K562 (cell line): Measurements from ENCODE around the gene HRG. TPM values are rescaled to one million over a fixed set of nuclear protein-coding genes. Genes with fewer than 3 reads are reported as not detected.

Source experiments
- BRCA1 ChIP-seq, 2 experiments: fragments of 450-650 bp in 1 of 2; sonication (generic) in 1 of 2; formaldehyde crosslinking in 1 of 2; IDR thresholded peaks; 2 replicates each; pipeline versions ENCODE4 v1.5.0 to v1.6.1; 2017 to 2020; ENCODE audit warnings: mild to moderate bottlenecking in 1 of 2, missing genetic modification reagents in 1 of 2
- CAMTA2 ChIP-seq: fragments of 250-450 bp; sonication (Bioruptor Pico); conservative IDR thresholded peaks from 2 replicates; pipeline ENCODE4 v1.5.1; 2022
- CBFA2T2 ChIP-seq: fragments of 450-650 bp; conservative IDR thresholded peaks from 2 replicates; pipeline ENCODE4 v1.6.1; 2017; ENCODE audit warnings: mild to moderate bottlenecking
- CC2D1A ChIP-seq: fragments of 450-650 bp; IDR thresholded peaks from 2 replicates; pipeline ENCODE4 v1.6.1; 2017; ENCODE audit warnings: mild to moderate bottlenecking
- CEBPB ChIP-seq: fragments of 450-650 bp; IDR thresholded peaks from 2 replicates; pipeline ENCODE4 v1.6.1; 2016; ENCODE audit warnings: missing genetic modification characterization, missing compliant biosample characterization
- DPF2 ChIP-seq: fragments of 450-650 bp; IDR thresholded peaks from 2 replicates; pipeline ENCODE4 v1.6.1; 2016
- EHMT2 ChIP-seq: fragments of 450-650 bp; IDR thresholded peaks from 2 replicates; pipeline ENCODE4 v1.6.1; 2018; ENCODE audit warnings: antibody characterized with exemption
- FOXK2 ChIP-seq, 2 experiments: fragments of 450-650 bp; IDR thresholded peaks in 1 of 2; conservative IDR thresholded peaks in 1 of 2; 2 replicates each; pipeline ENCODE4 v1.6.1; 2016; ENCODE audit warnings: low read depth in 2 of 2, mild to moderate bottlenecking in 1 of 2
- HOXB6 ChIP-seq: fragments of 250-450 bp; sonication (Bioruptor Pico); IDR thresholded peaks from 2 replicates; pipeline ENCODE4 v1.5.1; 2022; ENCODE audit warnings: mild to moderate bottlenecking, borderline replicate concordance
- IFI16 ChIP-seq: fragments of 250-450 bp; sonication (Bioruptor Pico); IDR thresholded peaks from 2 replicates; pipeline ENCODE4 v2.1.2; 2022; ENCODE audit warnings: mild to moderate bottlenecking, inconsistent platforms
- JUN ChIP-seq, 2 experiments: sonication (generic) in 1 of 2; formaldehyde crosslinking in 1 of 2; IDR thresholded peaks; 2 replicates each; pipeline versions ENCODE4 v1.6.1 to v1.8.0; 2012 to 2022; ENCODE audit warnings: borderline replicate concordance in 2 of 2, mild to moderate bottlenecking in 2 of 2, improper control_type of control experiment in 1 of 2, low read depth in 1 of 2, low read length in 1 of 2, missing genetic modification reagents in 1 of 2
- KLF6 ChIP-seq: fragments of 250-450 bp; sonication (Bioruptor Pico); IDR thresholded peaks from 2 replicates; pipeline ENCODE4 v1.4.0; 2020; ENCODE audit warnings: mild to moderate bottlenecking, moderate library complexity, borderline replicate concordance
- MTA1 ChIP-seq: fragments of 450-650 bp; IDR thresholded peaks from 2 replicates; pipeline ENCODE4 v1.6.1; 2017; ENCODE audit warnings: borderline replicate concordance
- MTA3 ChIP-seq: fragments of 450-650 bp; formaldehyde crosslinking; IDR thresholded peaks from 2 replicates; pipeline ENCODE4 v1.6.1; 2017; ENCODE audit warnings: mild to moderate bottlenecking, borderline replicate concordance
- NFXL1 ChIP-seq: fragments of 450-650 bp; formaldehyde crosslinking; IDR thresholded peaks from 2 replicates; pipeline ENCODE4 v1.4.0; 2021; ENCODE audit warnings: mild to moderate bottlenecking
- RBM14 ChIP-seq: fragments of 200-400 bp; formaldehyde crosslinking; IDR thresholded peaks from 2 replicates; pipeline ENCODE4 v1.6.1; 2018; ENCODE audit warnings: low read depth, mild to moderate bottlenecking, low read length, moderate library complexity, borderline replicate concordance; ENCODE audit not compliant: insufficient read depth
- ZNF316 ChIP-seq: fragments of 450-650 bp; IDR thresholded peaks from 2 replicates; pipeline ENCODE4 v1.6.1; 2016
- ZNF57 ChIP-seq: fragments of 450-650 bp; formaldehyde crosslinking; IDR thresholded peaks from 2 replicates; pipeline ENCODE4 v1.4.0; 2020; ENCODE audit warnings: mild to moderate bottlenecking, moderate library complexity
- polyA plus RNA-seq, 8 experiments: library from polyadenylated mRNA; depleted of rRNA in 4 of 8; stranded (reverse) in 5 of 8; unstranded in 3 of 8; fragments of >200 nt; fragmentation: Nextera tagmentation in 2 of 8; fragmentation: Illumina TruSeq in 1 of 8; extraction: Ambion mirVana in 2 of 8; extraction: Trizol in 1 of 8; gene quantifications; 2 replicates each; pipeline versions ENCODE4 v1.2.1 to v1.2.3, GENCODE V29; 2011 to 2014; ENCODE audit warnings: inconsistent platforms in 1 of 8, missing spikeins in 1 of 8
- total RNA-seq, 7 experiments: library from RNA; depleted of rRNA in 6 of 7; stranded (reverse); fragments of >200 nt in 6 of 7; fragmentation: Illumina TruSeq in 2 of 7; extraction: Trizol in 2 of 7; gene quantifications; 2 replicates each; pipeline versions ENCODE4 v1.2.1 to v1.2.3, GENCODE V29; 2011 to 2021; ENCODE audit warnings: low replicate concordance in 1 of 7
- TF ChIP-seq, protein P1 (sequence below): fragments of 200-600 bp; sonication (generic); IDR thresholded peaks from one replicate; pipeline ENCODE4 v1.6.1; 2012; ENCODE audit warnings: mild to moderate bottlenecking, low read depth, low read length, inconsistent platforms

Gene HRG
- total and polyA plus RNA-seq, 9 of the 15 experiments (the other 6 are each of a cell fraction or from before 2014, with no cell fraction given) = not detected

DNA sequence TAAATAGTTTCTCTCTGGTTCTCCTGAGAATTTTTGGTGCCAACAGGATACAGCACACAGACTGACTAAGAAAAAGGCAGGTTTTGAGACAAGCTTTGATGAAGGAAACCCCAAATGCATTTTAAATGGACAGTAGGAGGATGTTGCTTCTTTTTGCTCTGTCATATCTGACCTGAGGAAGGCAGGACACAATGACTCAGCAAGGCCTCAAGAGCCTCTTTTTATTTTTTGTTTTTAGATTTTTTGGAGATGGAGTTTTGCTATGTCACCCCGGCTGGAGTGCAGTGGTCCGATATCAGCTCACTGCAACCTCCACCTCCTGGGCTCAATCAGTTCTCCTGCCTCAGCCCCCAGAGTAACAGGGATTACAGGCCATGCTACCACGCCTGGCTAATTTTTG lies 34.5 kb downstream of the HRG start (continued):
- TF ChIP-seq JUN (IDR thresholded peaks at IDR 0.05; ENCODE audit: borderline replicate concordance, low read depth, low read length) (peak; percentile 36; the same call in 1 of the 2 replicates), JUN (CRISPR knock-in tag; IDR thresholded peaks at IDR 0.05; ENCODE audit: borderline replicate concordance) (no peak), NFXL1 (CRISPR knock-in tag) (no peak), KLF6 (CRISPR knock-in tag) (no peak), MTA1 (0 out of 2 replicates have a peak, but pooled peaks have one; percentile 54), IFI16 (no peak), MTA3 (peak; percentile 38; the same call in 1 of the 2 replicates), EHMT2 (peak; percentile 55; the same call in 1 of the 2 replicates), CC2D1A (peak; percentile 65; the same call in 1 of the 2 replicates), RBM14 (no peak), FOXK2 (conservative IDR thresholded peaks at IDR 0.05 in 1 of 2, IDR thresholded peaks at IDR 0.05 in 1 of 2; ENCODE audit: low read depth in 2 of 2) (peak in 1 of 2 experiments; percentile 31; a peak in 1 of 4 replicates), BRCA1 (IDR thresholded peaks at IDR 0.05) (no peak), BRCA1 (CRISPR knock-in tag; IDR thresholded peaks at IDR 0.05) (no peak), DPF2 (peak; percentile 99), ZNF316 (peak; percentile 100), CBFA2T2 (peak; percentile 92), HOXB6 (CRISPR knock-in tag) (no peak), ZNF57 (CRISPR knock-in tag) (no peak), CEBPB (no peak), CAMTA2 (CRISPR knock-in tag) (no peak)
- TF ChIP-seq, protein P1, sequence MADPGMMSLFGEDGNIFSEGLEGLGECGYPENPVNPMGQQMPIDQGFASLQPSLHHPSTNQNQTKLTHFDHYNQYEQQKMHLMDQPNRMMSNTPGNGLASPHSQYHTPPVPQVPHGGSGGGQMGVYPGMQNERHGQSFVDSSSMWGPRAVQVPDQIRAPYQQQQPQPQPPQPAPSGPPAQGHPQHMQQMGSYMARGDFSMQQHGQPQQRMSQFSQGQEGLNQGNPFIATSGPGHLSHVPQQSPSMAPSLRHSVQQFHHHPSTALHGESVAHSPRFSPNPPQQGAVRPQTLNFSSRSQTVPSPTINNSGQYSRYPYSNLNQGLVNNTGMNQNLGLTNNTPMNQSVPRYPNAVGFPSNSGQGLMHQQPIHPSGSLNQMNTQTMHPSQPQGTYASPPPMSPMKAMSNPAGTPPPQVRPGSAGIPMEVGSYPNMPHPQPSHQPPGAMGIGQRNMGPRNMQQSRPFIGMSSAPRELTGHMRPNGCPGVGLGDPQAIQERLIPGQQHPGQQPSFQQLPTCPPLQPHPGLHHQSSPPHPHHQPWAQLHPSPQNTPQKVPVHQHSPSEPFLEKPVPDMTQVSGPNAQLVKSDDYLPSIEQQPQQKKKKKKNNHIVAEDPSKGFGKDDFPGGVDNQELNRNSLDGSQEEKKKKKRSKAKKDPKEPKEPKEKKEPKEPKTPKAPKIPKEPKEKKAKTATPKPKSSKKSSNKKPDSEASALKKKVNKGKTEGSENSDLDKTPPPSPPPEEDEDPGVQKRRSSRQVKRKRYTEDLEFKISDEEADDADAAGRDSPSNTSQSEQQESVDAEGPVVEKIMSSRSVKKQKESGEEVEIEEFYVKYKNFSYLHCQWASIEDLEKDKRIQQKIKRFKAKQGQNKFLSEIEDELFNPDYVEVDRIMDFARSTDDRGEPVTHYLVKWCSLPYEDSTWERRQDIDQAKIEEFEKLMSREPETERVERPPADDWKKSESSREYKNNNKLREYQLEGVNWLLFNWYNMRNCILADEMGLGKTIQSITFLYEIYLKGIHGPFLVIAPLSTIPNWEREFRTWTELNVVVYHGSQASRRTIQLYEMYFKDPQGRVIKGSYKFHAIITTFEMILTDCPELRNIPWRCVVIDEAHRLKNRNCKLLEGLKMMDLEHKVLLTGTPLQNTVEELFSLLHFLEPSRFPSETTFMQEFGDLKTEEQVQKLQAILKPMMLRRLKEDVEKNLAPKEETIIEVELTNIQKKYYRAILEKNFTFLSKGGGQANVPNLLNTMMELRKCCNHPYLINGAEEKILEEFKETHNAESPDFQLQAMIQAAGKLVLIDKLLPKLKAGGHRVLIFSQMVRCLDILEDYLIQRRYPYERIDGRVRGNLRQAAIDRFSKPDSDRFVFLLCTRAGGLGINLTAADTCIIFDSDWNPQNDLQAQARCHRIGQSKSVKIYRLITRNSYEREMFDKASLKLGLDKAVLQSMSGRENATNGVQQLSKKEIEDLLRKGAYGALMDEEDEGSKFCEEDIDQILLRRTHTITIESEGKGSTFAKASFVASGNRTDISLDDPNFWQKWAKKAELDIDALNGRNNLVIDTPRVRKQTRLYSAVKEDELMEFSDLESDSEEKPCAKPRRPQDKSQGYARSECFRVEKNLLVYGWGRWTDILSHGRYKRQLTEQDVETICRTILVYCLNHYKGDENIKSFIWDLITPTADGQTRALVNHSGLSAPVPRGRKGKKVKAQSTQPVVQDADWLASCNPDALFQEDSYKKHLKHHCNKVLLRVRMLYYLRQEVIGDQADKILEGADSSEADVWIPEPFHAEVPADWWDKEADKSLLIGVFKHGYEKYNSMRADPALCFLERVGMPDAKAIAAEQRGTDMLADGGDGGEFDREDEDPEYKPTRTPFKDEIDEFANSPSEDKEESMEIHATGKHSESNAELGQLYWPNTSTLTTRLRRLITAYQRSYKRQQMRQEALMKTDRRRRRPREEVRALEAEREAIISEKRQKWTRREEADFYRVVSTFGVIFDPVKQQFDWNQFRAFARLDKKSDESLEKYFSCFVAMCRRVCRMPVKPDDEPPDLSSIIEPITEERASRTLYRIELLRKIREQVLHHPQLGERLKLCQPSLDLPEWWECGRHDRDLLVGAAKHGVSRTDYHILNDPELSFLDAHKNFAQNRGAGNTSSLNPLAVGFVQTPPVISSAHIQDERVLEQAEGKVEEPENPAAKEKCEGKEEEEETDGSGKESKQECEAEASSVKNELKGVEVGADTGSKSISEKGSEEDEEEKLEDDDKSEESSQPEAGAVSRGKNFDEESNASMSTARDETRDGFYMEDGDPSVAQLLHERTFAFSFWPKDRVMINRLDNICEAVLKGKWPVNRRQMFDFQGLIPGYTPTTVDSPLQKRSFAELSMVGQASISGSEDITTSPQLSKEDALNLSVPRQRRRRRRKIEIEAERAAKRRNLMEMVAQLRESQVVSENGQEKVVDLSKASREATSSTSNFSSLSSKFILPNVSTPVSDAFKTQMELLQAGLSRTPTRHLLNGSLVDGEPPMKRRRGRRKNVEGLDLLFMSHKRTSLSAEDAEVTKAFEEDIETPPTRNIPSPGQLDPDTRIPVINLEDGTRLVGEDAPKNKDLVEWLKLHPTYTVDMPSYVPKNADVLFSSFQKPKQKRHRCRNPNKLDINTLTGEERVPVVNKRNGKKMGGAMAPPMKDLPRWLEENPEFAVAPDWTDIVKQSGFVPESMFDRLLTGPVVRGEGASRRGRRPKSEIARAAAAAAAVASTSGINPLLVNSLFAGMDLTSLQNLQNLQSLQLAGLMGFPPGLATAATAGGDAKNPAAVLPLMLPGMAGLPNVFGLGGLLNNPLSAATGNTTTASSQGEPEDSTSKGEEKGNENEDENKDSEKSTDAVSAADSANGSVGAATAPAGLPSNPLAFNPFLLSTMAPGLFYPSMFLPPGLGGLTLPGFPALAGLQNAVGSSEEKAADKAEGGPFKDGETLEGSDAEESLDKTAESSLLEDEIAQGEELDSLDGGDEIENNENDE = no peak
